GM12892 (cell line): ENCODE measurements around the gene SENP5.

Experiments used
- POLR2A ChIP-seq: IDR thresholded peaks from 2 replicates; pipeline ENCODE4 v1.6.1; 2011; ENCODE audit warnings: low read depth, low read length, control low read depth
- POLR2AphosphoS5 ChIP-seq: IDR thresholded peaks from 2 replicates; pipeline ENCODE4 v1.6.1; 2011; ENCODE audit warnings: low read depth, low read length, control low read depth
- TAF1 ChIP-seq: IDR thresholded peaks from 2 replicates; pipeline ENCODE4 v1.6.1; 2011; ENCODE audit warnings: low read depth, mild to moderate bottlenecking, control low read depth, low read length, borderline replicate concordance

DNA sequence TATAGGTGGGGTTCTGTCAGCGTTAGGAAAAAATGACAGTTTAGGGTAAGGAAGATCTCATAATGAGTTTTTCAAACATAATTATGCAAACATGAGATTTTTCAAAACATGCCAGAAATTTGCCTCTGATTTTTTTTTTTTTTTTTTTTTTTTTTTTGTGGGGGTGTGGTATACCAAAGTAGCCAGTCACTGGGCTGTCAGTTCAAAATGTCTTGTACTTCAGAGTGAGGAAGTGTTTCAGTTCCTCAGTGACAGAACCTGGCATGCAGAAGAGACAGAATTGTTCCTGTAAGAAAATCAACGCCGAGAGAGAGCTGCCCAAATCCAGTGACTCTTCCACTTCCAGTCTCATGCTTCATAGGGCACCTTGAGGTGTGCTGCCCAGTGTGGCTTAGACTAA lies 64.9 kb downstream of the SENP5 start:
- no peak for TF ChIP-seq POLR2A
- TF ChIP-seq POLR2AphosphoS5, result no peak
- TF ChIP-seq TAF1, result no peak
